OCI-LY1 (cell line): ENCODE results near the gene NSUN3.
"Not testable (repeated sequence)": the region's sequence is repeated elsewhere in the genome, so short reads cannot be mapped to it uniquely, and the experiment has no call there.

ENCODE experiments used
- H2AFZ ChIP-seq: fragments of 200-600 bp; sonication (generic), shearing (Covaris generic); 2 replicates; pipeline ENCODE4 v1.6.0; 2014; ENCODE audit warnings: antibody characterized with exemption, mild to moderate bottlenecking, low read length
- H3F3A ChIP-seq: fragments of 200-600 bp; sonication (generic), shearing (Covaris generic); 2 replicates; pipeline ENCODE4 v1.6.0; 2014; ENCODE audit warnings: mild to moderate bottlenecking, antibody characterized with exemption, low read length, moderate library complexity; ENCODE audit not compliant: insufficient read depth
- H3K27ac ChIP-seq: fragments of 200-600 bp; sonication (generic); 2 replicates; pipeline ENCODE4 v1.5.1; 2014; ENCODE audit warnings: low read length, mixed run types, mild to moderate bottlenecking, low read depth; ENCODE audit not compliant: poor library complexity, severe bottlenecking
- H3K27me3 ChIP-seq: fragments of 200-600 bp; sonication (generic); 2 replicates; pipeline ENCODE4 v1.6.0; 2014; ENCODE audit warnings: antibody characterized with exemption, mild to moderate bottlenecking, low read length, moderate library complexity; ENCODE audit not compliant: insufficient read depth
- H3K36me3 ChIP-seq: fragments of 200-600 bp; sonication (generic); 2 replicates; pipeline ENCODE4 v1.6.1; 2014; ENCODE audit warnings: mild to moderate bottlenecking, antibody characterized with exemption, low read length, moderate library complexity, mixed read lengths; ENCODE audit not compliant: insufficient read depth
- H3K4me1 ChIP-seq: fragments of 200-600 bp; sonication (generic); 2 replicates; pipeline ENCODE4 v1.5.1; 2014; ENCODE audit warnings: mild to moderate bottlenecking, low read length, moderate library complexity; ENCODE audit not compliant: insufficient read depth, severe bottlenecking
- H3K4me2 ChIP-seq: fragments of 200-600 bp; sonication (generic), shearing (Covaris generic); 2 replicates; pipeline ENCODE4 v1.6.1; 2014; ENCODE audit warnings: low read length
- H3K4me3 ChIP-seq: fragments of 200-600 bp; sonication (generic); 2 replicates; pipeline ENCODE4 v1.5.1; 2014; ENCODE audit warnings: low read length, low read depth, mild to moderate bottlenecking, mixed read lengths; ENCODE audit not compliant: poor library complexity, severe bottlenecking
- H3K79me2 ChIP-seq: fragments of 200-600 bp; shearing (Covaris generic); 2 replicates; pipeline ENCODE4 v1.6.1; 2016; ENCODE audit warnings: mixed run types, low read length, mixed read lengths; ENCODE audit not compliant: insufficient read depth
- H3K9ac ChIP-seq: fragments of 200-600 bp; sonication (generic), shearing (Covaris generic); 2 replicates; pipeline ENCODE4 v1.6.1; 2014; ENCODE audit warnings: mild to moderate bottlenecking, low read length, mixed read lengths
- H3K9me2 ChIP-seq: fragments of 200-600 bp; sonication (generic), shearing (Covaris generic); 2 replicates; pipeline ENCODE4 v1.6.1; 2014; ENCODE audit warnings: low read depth, mild to moderate bottlenecking, low read length, mixed read lengths
- H3K9me3 ChIP-seq: fragments of 200-600 bp; shearing (Covaris generic); 2 replicates; pipeline ENCODE4 v1.6.1; 2014; ENCODE audit warnings: low read length, mixed read lengths
- H4K20me1 ChIP-seq: fragments of 200-600 bp; sonication (generic), shearing (Covaris generic); 2 replicates; pipeline ENCODE4 v1.6.0; 2016; ENCODE audit warnings: mild to moderate bottlenecking, low read length; ENCODE audit not compliant: insufficient read depth
- EZH2 ChIP-seq: fragments of 200-600 bp; sonication (generic), shearing (Covaris generic); IDR thresholded peaks from 2 replicates; pipeline ENCODE4 v1.8.0; 2017; ENCODE audit warnings: borderline replicate concordance, mixed run types, mild to moderate bottlenecking, antibody characterized with exemption, low read length, moderate library complexity, mixed read lengths
- TF ChIP-seq, protein P1 (sequence below): fragments of 200-600 bp; sonication (generic), shearing (Covaris generic); IDR thresholded peaks from 2 replicates; pipeline ENCODE4 v1.5.1; 2017; ENCODE audit warnings: mild to moderate bottlenecking, antibody characterized with exemption, low read length, moderate library complexity, mixed read lengths

NSUN3 gene

DNA sequence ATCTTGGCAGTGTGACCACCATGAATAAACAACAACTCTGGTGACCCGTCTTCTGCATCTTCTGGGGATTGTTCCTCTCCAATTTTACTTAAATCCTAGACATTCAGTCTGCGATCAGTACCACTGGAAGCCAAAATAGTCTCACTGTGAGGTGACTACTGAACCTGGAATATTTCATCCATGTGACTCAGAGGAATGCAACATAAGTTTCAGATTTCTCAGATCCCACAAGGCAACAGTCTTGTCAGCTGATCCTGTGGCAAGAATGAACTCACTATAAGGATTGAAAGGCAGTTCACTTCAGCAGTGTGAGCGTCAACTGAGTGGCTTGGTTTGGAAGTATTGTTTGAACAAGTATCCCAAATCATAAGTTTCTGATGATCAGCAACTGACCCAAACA is 13.2 kb downstream of the NSUN3 start:
- no peaks in the 10 kb centered on the region for H3K9me3 ChIP-seq
- H3K27ac ChIP-seq, result no peak overlapping the region
- H3K27me3 ChIP-seq, result no peaks in the 10 kb centered on the region
- H3K9ac ChIP-seq, result no peak overlapping the region
- no peak overlapping the region for H3K4me3 ChIP-seq
- H3F3A ChIP-seq, result no peaks in the 10 kb centered on the region
- H3K4me2 ChIP-seq, result no peak overlapping the region
- H4K20me1 ChIP-seq, result no peaks in the 10 kb centered on the region
- TF ChIP-seq, protein P1, sequence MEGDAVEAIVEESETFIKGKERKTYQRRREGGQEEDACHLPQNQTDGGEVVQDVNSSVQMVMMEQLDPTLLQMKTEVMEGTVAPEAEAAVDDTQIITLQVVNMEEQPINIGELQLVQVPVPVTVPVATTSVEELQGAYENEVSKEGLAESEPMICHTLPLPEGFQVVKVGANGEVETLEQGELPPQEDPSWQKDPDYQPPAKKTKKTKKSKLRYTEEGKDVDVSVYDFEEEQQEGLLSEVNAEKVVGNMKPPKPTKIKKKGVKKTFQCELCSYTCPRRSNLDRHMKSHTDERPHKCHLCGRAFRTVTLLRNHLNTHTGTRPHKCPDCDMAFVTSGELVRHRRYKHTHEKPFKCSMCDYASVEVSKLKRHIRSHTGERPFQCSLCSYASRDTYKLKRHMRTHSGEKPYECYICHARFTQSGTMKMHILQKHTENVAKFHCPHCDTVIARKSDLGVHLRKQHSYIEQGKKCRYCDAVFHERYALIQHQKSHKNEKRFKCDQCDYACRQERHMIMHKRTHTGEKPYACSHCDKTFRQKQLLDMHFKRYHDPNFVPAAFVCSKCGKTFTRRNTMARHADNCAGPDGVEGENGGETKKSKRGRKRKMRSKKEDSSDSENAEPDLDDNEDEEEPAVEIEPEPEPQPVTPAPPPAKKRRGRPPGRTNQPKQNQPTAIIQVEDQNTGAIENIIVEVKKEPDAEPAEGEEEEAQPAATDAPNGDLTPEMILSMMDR, result no peak
- no peak for TF ChIP-seq EZH2
- no peak overlapping the region for H2AFZ ChIP-seq
- H3K9me2 ChIP-seq, result no peaks in the 10 kb centered on the region
- peaks cover 10% of the 10 kb centered on the region; the same call in 1 of the 2 replicates for H3K36me3 ChIP-seq
- no peaks in the 10 kb centered on the region for H3K79me2 ChIP-seq
- H3K4me1 ChIP-seq, result no peaks in the 10 kb centered on the region

DNA sequence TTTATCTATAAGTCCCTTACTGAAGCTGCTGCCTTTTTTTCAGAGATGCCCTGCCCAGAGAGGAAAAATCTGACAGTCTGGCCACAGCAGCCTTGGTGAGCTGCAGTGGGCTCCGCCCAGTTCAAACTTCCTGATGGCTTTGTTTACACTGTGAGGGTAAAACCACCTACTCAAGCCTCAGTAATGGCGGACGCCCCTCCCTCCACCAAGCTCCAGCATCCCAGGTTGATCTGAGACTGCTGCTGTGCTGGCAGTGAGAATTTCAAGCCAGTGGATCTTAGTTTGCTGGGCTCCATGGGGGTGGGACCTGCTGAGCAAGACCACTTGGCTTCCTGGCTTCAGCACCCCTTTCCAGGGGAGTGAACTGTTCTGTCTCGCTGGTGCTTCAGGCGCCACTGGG is 17.7 kb downstream of the NSUN3 start:
- not testable (repeated sequence) for H3K9me3 ChIP-seq, H3K4me2 ChIP-seq, H3K27ac ChIP-seq, H3K9me2 ChIP-seq, H3K27me3 ChIP-seq, H3K79me2 ChIP-seq, H3K9ac ChIP-seq, H3K4me3 ChIP-seq, H3K4me1 ChIP-seq, H3F3A ChIP-seq, H4K20me1 ChIP-seq, H2AFZ ChIP-seq
- H3K36me3 ChIP-seq, result peaks cover 12% of the 10 kb centered on the region

DNA sequence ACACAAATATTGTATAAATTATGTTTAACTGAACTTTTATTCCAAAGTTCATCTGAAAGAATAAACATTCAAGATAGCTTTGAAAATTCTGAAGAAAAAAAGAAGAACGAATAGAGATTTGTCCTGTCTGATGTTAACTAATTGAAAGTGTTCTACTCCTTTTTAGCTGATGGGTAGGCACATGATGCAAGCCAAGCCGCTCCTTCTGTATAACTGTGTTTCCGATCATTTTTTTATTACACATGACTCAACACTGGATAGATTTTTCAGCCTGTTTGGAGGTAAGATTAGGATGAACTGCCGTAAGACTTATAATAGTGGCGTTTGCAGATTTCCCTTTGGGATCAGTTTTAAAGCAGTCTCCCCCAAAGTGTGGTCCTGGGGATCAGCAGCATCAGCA is 19.0 kb downstream of the NSUN3 start:
- no peaks in the 10 kb centered on the region for H3F3A ChIP-seq
- H3K4me2 ChIP-seq, result no peak overlapping the region
- no peaks in the 10 kb centered on the region for H3K4me1 ChIP-seq
- no peak for TF ChIP-seq EZH2
- TF ChIP-seq, protein P1, result no peak
- H4K20me1 ChIP-seq, result no peaks in the 10 kb centered on the region
- no peak overlapping the region for H3K27ac ChIP-seq
- peaks cover 13% of the 10 kb centered on the region for H3K36me3 ChIP-seq
- no peak overlapping the region for H3K4me3 ChIP-seq
- no peak overlapping the region for H3K9ac ChIP-seq
- no peak overlapping the region for H2AFZ ChIP-seq
- H3K27me3 ChIP-seq, result no peaks in the 10 kb centered on the region
- no peaks in the 10 kb centered on the region for H3K79me2 ChIP-seq
- H3K9me2 ChIP-seq, result no peaks in the 10 kb centered on the region
- no peaks in the 10 kb centered on the region for H3K9me3 ChIP-seq

DNA sequence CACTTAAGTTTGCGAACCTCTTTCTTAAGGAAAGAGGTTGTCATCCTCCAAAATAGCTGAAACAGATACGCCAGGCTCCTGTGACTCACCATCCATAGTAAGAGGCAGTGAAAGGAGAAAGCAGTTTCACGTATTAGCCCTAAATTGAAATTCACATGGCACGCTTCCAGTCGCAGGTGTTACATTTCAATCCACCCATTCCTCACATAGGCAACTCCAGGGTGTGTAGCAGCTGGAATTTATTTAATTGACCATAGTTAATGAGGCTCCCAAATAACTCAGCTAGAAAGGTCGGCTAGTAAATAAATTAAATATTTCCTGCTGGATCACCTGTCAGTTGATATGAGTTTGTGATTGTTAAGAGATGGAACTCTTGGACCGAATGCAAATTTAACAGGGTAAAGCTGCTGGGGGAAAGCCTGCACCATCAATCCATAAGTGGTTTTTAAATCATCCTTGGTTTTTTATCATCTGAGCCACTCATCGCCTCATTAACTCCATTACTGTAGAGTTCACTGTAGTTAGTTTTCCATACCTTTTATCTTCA is 19.6 kb downstream of the NSUN3 start:
- Histone ChIP-seq H3K36me3 (peaks cover 13% of the 10 kb centered on the region), H2AFZ (no peak overlapping the region), H3K9me3 (no peaks in the 10 kb centered on the region), H3F3A (no peaks in the 10 kb centered on the region), H4K20me1 (no peaks in the 10 kb centered on the region), H3K4me3 (no peak overlapping the region), H3K9ac (no peak overlapping the region), H3K27ac (no peak overlapping the region), H3K79me2 (no peaks in the 10 kb centered on the region), H3K27me3 (no peaks in the 10 kb centered on the region), H3K9me2 (no peaks in the 10 kb centered on the region), H3K4me2 (no peak overlapping the region), H3K4me1 (no peaks in the 10 kb centered on the region)
- TF ChIP-seq, protein P1, result no peak
- TF ChIP-seq EZH2, result no peak
